HepG2 (cell line): Measurements from ENCODE around the gene ARMH3. TPM values are rescaled to one million over a fixed set of nuclear protein-coding genes. Genes with fewer than 3 reads are reported as not detected.

Experiments
- FOXK2 ChIP-seq: fragments of 450-650 bp; IDR thresholded peaks from 2 replicates; pipeline ENCODE4 v1.6.1; 2016
- HCFC1 ChIP-seq: fragments of 150-350 bp; IDR thresholded peaks from 2 replicates; pipeline ENCODE4 v1.6.1; 2014; ENCODE audit warnings: low read depth, low read length
- JDP2 ChIP-seq: sonication (generic); formaldehyde crosslinking; IDR thresholded peaks from 2 replicates; pipeline ENCODE4 v1.8.1; 2022; ENCODE audit warnings: missing genetic modification reagents, borderline replicate concordance
- PHF20 ChIP-seq: sonication (generic); formaldehyde crosslinking; IDR thresholded peaks from 2 replicates; pipeline ENCODE4 v1.5.0; 2020; ENCODE audit warnings: mild to moderate bottlenecking, missing genetic modification reagents
- YEATS4 ChIP-seq: sonication (generic); formaldehyde crosslinking; IDR thresholded peaks from 2 replicates; pipeline ENCODE4 v1.4.0; 2020; ENCODE audit warnings: missing genetic modification reagents, borderline replicate concordance
- polyA plus RNA-seq, 8 experiments: library from polyadenylated mRNA; depleted of rRNA in 3 of 8; stranded (reverse) in 7 of 8; unstranded in 1 of 8; fragments of >200 nt; fragmentation: Illumina TruSeq in 4 of 8; extraction: Trizol in 4 of 8; gene quantifications; 2 replicates each; pipeline versions ENCODE4 v1.2.1 to v1.2.3, GENCODE V29; 2011 to 2016; ENCODE audit warnings: low read depth in 4 of 8, missing spikeins in 1 of 8, mixed read lengths in 1 of 8; ENCODE audit not compliant: insufficient read depth in 1 of 8
- total RNA-seq, 5 experiments: library from RNA; depleted of rRNA; stranded (reverse); fragments of >200 nt; fragmentation: Illumina TruSeq; extraction: Trizol; gene quantifications; 2 replicates each; pipeline ENCODE4 v1.2.3, GENCODE V29; 2016; ENCODE audit warnings: low read depth in 1 of 5
- TF ChIP-seq, protein P1 (sequence below): IDR thresholded peaks from 2 replicates; pipeline ENCODE4 v1.6.1; 2016; ENCODE audit warnings: low read depth, missing genetic modification reagents, missing compliant biosample characterization
- TF ChIP-seq, protein P2 (sequence below), 2 experiments: sonication (generic) in 1 of 2; formaldehyde crosslinking in 1 of 2; IDR thresholded peaks; 2 replicates each; pipeline versions ENCODE4 v1.6.1 to v1.9.0; 2014 to 2022; ENCODE audit warnings: antibody characterized with exemption in 1 of 2, borderline replicate concordance in 1 of 2, inconsistent platforms in 1 of 2, low read depth in 1 of 2, missing genetic modification reagents in 1 of 2
- TF ChIP-seq, protein P3 (sequence below): sonication (generic); formaldehyde crosslinking; IDR thresholded peaks from 2 replicates; pipeline ENCODE4 v1.4.0; 2020; ENCODE audit warnings: low read depth, missing genetic modification reagents
- TF ChIP-seq, protein P4 (sequence below): IDR thresholded peaks from 2 replicates; pipeline ENCODE4 v1.6.1; 2018; ENCODE audit warnings: missing genetic modification reagents

The ARMH3 gene
- total and polyA plus RNA-seq, 2 of the 13 experiments (the other 11 are each of a cell fraction or from before 2014, with no cell fraction given): 8.4 to 16.9 TPM

DNA sequence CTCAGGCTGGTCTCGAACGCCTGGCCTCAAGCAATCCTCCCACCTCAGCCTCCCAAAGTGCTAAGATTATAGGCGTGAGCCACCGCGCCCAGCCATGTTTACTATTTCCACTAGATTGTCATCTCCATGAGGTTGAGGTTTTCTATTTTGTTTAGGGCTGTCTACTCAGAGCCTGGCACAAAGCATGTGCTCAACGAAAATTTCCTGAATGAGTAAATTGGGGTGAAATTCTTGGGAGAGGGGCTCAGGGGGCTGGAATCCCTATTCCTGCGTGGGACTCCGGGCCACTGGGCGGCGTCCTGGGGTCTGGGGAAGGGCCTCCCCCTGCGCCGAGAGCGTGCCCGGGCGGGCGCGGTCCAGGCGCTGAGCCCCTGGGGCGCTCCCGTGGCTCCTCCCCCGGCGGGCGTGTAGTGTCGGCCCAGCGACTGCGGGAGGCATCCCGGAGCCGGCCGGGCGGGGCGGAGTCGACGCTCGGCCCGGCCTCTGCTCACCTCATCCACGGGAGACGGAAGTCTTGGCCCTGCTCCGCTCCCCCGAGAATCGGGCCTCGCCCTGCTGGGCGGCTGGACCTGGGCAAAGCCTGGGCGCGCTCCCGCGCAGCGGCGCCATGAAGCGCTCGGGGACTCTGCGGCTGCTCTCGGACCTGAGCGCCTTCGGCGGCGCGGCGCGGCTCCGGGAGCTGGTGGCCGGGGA lies 9.0 kb upstream of the ARMH3 start, which contains the start of gene HPS6 (continued):
- TF ChIP-seq, protein P1, sequence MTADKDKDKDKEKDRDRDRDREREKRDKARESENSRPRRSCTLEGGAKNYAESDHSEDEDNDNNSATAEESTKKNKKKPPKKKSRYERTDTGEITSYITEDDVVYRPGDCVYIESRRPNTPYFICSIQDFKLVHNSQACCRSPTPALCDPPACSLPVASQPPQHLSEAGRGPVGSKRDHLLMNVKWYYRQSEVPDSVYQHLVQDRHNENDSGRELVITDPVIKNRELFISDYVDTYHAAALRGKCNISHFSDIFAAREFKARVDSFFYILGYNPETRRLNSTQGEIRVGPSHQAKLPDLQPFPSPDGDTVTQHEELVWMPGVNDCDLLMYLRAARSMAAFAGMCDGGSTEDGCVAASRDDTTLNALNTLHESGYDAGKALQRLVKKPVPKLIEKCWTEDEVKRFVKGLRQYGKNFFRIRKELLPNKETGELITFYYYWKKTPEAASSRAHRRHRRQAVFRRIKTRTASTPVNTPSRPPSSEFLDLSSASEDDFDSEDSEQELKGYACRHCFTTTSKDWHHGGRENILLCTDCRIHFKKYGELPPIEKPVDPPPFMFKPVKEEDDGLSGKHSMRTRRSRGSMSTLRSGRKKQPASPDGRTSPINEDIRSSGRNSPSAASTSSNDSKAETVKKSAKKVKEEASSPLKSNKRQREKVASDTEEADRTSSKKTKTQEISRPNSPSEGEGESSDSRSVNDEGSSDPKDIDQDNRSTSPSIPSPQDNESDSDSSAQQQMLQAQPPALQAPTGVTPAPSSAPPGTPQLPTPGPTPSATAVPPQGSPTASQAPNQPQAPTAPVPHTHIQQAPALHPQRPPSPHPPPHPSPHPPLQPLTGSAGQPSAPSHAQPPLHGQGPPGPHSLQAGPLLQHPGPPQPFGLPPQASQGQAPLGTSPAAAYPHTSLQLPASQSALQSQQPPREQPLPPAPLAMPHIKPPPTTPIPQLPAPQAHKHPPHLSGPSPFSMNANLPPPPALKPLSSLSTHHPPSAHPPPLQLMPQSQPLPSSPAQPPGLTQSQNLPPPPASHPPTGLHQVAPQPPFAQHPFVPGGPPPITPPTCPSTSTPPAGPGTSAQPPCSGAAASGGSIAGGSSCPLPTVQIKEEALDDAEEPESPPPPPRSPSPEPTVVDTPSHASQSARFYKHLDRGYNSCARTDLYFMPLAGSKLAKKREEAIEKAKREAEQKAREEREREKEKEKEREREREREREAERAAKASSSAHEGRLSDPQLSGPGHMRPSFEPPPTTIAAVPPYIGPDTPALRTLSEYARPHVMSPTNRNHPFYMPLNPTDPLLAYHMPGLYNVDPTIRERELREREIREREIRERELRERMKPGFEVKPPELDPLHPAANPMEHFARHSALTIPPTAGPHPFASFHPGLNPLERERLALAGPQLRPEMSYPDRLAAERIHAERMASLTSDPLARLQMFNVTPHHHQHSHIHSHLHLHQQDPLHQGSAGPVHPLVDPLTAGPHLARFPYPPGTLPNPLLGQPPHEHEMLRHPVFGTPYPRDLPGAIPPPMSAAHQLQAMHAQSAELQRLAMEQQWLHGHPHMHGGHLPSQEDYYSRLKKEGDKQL: no peak
- TF ChIP-seq FOXK2 (0 out of 2 replicates have a peak, but pooled peaks have one; percentile 18), PHF20 (peak; percentile 89), JDP2 (CRISPR knock-in tag) (no peak), HCFC1 (peak; percentile 30; the same call in 1 of the 2 replicates), YEATS4 (CRISPR knock-in tag) (peak; percentile 57; the same call in 1 of the 2 replicates)
- TF ChIP-seq, protein P2, sequence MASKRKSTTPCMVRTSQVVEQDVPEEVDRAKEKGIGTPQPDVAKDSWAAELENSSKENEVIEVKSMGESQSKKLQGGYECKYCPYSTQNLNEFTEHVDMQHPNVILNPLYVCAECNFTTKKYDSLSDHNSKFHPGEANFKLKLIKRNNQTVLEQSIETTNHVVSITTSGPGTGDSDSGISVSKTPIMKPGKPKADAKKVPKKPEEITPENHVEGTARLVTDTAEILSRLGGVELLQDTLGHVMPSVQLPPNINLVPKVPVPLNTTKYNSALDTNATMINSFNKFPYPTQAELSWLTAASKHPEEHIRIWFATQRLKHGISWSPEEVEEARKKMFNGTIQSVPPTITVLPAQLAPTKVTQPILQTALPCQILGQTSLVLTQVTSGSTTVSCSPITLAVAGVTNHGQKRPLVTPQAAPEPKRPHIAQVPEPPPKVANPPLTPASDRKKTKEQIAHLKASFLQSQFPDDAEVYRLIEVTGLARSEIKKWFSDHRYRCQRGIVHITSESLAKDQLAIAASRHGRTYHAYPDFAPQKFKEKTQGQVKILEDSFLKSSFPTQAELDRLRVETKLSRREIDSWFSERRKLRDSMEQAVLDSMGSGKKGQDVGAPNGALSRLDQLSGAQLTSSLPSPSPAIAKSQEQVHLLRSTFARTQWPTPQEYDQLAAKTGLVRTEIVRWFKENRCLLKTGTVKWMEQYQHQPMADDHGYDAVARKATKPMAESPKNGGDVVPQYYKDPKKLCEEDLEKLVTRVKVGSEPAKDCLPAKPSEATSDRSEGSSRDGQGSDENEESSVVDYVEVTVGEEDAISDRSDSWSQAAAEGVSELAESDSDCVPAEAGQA (IDR thresholded peaks at IDR 0.05; ENCODE audit: low read depth): no peak
- TF ChIP-seq, protein P2 (CRISPR knock-in tag; IDR thresholded peaks at IDR 0.05; ENCODE audit: borderline replicate concordance): peak; percentile 84; the same call in 1 of the 2 replicates
- TF ChIP-seq, protein P3, sequence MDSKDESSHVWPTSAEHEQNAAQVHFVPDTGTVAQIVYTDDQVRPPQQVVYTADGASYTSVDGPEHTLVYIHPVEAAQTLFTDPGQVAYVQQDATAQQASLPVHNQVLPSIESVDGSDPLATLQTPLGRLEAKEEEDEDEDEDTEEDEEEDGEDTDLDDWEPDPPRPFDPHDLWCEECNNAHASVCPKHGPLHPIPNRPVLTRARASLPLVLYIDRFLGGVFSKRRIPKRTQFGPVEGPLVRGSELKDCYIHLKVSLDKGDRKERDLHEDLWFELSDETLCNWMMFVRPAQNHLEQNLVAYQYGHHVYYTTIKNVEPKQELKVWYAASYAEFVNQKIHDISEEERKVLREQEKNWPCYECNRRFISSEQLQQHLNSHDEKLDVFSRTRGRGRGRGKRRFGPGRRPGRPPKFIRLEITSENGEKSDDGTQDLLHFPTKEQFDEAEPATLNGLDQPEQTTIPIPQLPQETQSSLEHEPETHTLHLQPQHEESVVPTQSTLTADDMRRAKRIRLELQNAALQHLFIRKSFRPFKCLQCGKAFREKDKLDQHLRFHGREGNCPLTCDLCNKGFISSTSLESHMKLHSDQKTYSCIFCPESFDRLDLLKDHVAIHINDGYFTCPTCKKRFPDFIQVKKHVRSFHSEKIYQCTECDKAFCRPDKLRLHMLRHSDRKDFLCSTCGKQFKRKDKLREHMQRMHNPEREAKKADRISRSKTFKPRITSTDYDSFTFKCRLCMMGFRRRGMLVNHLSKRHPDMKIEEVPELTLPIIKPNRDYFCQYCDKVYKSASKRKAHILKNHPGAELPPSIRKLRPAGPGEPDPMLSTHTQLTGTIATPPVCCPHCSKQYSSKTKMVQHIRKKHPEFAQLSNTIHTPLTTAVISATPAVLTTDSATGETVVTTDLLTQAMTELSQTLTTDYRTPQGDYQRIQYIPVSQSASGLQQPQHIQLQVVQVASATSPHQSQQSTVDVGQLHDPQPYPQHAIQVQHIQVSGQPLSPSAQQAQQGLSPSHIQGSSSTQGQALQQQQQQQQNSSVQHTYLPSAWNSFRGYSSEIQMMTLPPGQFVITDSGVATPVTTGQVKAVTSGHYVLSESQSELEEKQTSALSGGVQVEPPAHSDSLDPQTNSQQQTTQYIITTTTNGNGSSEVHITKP: no peak
- TF ChIP-seq, protein P4, sequence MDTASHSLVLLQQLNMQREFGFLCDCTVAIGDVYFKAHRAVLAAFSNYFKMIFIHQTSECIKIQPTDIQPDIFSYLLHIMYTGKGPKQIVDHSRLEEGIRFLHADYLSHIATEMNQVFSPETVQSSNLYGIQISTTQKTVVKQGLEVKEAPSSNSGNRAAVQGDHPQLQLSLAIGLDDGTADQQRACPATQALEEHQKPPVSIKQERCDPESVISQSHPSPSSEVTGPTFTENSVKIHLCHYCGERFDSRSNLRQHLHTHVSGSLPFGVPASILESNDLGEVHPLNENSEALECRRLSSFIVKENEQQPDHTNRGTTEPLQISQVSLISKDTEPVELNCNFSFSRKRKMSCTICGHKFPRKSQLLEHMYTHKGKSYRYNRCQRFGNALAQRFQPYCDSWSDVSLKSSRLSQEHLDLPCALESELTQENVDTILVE (CRISPR knock-in tag): peak; percentile 67; the same call in 1 of the 2 replicates
